IPS-NIHi7 (cell line): ENCODE results near the gene UGT2B7.
"Not testable (repeated sequence)": the region's sequence is repeated elsewhere in the genome, so short reads cannot be mapped to it uniquely, and the experiment has no call there.

Experiments
- DNase-seq: peaks from one replicate; pipeline ENCODE4 v3.0.0; 2012; ENCODE audit warnings: mixed read lengths; ENCODE audit errors: extremely low spot score

UGT2B7 gene

GRCh38 chr4:69088473-69088872 is 7.8 kb upstream of the UGT2B7 start:
- DNase-seq = peak; percentile 7

DNA sequence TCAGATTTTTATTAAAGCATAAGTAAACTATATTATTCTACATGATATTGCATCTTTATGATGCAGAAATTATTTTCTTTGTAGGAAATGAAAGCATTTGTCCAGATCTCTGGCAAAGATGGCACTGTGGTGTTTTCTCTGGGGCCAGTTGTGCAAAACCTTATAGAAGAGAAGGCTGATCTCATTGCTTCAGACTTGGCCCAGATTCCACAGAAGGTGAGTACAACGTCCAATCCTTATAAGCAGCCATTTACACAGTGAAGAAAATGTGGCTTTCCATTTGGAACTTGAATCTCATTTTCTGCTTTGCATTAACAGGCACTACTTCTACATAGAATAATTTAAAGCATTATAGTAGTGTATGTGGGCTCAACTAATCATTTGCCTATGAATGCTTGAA is 6.9 kb upstream of the UGT2B7 start:
- no peak for DNase-seq

DNA sequence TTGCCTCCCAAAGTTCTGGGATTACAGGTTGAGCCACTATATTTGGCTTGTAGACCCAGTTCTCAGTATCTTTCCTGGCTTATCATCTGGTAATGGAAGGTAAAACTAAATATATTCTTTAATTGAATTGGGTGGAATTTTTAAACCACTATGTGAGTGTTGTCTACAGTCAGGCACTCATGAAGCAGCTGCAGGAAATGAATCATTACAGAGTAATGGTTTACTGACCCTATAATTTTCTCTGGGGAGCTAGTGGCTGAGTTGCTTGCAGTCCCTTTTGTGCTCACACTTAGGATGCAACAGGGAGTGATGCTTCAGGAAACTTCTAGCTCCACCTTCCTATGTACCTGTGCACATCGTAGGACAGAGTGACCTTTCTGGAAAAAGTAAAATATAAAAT is 4.1 kb upstream of the UGT2B7 start:
- DNase-seq = no peak

DNA sequence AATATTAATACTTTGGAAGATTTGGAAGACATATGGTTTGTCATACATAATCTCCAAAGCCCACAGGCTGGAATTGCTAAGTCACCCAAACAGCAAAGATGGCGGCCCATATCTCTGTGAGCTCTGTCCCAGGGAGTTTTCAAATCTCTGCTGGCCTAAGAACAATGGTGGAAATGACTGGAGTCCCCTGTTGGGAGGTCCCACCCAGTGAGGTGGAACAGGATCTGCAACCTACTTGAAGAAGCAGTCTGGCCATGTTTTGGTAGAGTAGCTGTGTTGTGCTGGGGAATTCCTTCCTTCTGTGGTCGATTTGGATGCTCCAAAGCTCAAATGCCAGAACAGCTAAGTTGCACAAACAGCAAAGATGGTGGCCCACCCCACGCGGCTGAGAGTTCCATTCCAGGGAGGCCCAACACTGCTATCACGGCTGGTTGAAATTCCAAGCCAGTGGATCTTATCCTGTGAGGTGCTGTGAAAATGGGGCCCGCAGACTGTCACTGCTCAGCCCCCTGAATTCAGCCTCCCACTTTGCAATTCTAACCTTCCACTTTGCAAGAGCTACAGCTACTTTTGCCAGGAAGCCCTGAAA is 3.2 kb upstream of the UGT2B7 start:
- DNase-seq = no peak

GRCh38 chr4:69093681-69094080 is 2.6 kb upstream of the UGT2B7 start:
- no peak for DNase-seq

- DNase-seq = no peak
Observed at GRCh38 chr4:69095301-69095731, 958 bp upstream of the UGT2B7 start.

- no peak for DNase-seq
Observed at GRCh38 chr4:69096810-69097209, 536 bp downstream of the UGT2B7 start.

DNA sequence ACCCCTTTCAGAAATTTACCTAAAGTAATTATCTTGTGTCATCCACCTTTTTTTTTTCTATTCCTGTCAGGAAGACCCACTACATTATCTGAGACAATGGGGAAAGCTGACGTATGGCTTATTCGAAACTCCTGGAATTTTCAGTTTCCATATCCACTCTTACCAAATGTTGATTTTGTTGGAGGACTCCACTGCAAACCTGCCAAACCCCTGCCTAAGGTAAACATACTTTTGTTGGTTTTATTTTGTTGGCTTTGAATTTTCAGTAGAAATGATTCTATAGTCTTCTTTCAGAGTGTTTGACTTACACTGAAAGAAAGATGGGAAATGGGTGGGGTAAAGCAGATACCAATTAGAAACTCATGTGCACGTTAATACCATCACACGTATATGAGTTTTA is 2.2 kb downstream of the UGT2B7 start:
- no peak for DNase-seq

- DNase-seq = no peak
Observed at GRCh38 chr4:69099910-69100309, 3.6 kb downstream of the UGT2B7 start.

GRCh38 chr4:69102668-69103067 is 6.4 kb downstream of the UGT2B7 start:
- not testable (repeated sequence) for DNase-seq

- DNase-seq = no peak
Observed at GRCh38 chr4:69104719-69105275, 8.5 kb downstream of the UGT2B7 start.

DNA sequence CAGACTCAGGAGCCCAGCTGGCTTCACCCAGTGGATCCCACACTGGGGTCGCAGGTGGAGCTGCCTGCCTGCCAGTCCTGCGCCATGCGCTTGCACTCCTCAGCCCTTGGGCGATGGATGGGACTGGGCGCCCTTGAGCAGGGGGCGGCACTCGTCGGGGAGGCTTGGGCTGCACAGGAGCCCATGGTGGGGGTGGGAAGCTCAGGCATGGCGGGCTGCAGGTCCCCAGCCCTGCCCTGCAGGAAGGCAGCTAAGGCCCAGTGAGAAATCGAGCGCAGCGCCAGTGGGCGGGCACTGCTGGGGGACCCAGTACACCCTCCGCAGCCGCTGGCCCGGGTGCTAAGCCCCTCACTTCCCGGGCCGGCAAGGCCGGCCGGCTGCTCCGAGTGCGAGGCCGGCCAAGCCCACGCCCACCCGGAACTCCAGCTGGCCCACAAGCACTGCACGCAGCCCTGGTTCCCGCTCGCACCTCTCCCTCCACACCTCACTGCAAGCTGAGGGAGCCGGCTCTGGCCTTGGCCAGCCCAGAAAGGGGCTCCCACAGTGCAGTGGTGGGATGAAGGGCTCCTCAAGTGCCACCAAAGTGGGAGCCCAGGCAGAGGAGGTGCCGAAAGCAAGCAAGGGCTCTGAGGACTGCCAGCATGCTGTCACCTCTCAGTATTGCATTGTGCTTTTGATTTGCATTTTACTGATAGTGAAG is 19.0 kb downstream of the UGT2B7 start:
- DNase-seq = not testable (repeated sequence)

DNA sequence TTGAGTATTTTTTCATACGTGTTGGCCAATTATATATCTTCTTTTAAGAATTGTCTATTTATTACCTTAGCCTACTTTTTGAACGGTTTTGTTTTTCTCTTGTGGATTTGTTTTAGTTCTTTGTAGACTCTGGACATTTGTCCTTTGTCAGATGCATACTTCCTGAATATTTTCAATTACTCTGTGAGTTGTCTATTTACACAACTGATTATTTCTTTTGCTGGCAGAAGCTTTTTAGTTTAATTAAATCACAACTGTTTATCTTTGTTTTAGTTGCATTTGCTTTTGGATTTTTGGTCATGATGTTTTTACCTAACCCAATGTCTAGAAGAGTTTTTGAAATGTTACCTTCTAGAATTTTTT is 19.6 kb downstream of the UGT2B7 start:
- no peak for DNase-seq

- DNase-seq = no peak
Observed at GRCh38 chr4:69116645-69117321, 20.5 kb downstream of the UGT2B7 start.

DNA sequence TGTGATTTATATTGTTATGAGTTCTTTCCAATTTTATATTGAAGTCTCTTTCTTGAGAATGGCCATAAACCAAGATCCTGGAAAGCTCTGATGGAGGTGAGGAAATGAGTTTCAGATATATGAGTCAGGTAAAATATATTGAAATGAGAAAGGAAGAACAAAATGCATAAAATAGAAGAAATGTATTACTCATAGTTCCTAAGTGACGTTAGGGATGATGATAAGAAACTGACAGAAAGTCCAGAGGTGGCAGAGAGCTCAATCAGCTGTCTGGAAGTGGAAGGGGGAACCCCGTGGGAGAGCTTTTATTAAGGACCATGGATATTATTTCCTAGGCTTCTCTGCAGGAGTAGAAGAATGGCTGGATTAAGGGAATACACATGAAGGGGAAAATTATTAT is 24.6 kb downstream of the UGT2B7 start:
- no peak for DNase-seq

GRCh38 chr4:69122476-69122875 is 26.2 kb downstream of the UGT2B7 start:
- DNase-seq = no peak

DNA sequence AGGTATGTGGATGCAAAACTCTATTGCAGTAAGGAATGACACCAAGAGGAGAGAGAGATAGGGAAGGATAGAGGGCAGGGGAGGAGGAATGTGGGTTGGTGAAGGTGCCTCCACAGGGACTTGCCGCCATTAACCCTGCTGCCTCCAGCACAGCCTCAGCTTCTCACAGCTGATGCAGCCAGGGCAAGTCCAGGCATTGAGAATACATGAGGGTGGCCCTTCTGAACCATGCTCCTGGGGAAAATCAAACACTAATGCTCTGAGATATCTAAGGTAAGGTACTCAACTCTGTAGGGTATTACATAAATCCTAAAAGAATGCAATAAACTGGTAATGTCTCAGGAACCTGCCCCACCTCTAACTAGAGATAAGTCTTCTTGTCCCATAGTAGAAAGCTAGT is 28.7 kb downstream of the UGT2B7 start:
- DNase-seq = no peak

DNA sequence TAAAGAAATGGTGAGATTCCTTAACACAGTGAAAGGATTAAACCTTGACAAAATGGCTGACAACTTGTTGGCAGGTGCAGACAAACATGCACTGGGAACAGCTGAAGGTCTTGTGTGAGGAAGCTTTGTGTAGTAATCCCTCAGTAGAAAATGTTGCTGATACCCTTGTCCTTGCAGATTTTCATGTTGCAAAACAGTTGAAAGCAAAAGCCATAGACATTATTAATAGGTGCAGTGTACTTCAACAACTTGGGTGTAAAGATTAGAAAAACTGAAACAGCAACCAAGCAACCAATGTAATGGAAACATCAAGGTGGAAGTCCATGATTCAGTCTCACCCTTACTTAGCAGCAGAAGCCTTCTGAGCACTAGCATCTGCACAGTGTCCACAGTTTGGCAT is 29.8 kb downstream of the UGT2B7 start:
- no peak for DNase-seq

- DNase-seq = no peak
Observed at GRCh38 chr4:69133993-69134392, 37.7 kb downstream of the UGT2B7 start.

GRCh38 chr4:69134471-69134870 is 38.2 kb downstream of the UGT2B7 start:
- no peak for DNase-seq

DNA sequence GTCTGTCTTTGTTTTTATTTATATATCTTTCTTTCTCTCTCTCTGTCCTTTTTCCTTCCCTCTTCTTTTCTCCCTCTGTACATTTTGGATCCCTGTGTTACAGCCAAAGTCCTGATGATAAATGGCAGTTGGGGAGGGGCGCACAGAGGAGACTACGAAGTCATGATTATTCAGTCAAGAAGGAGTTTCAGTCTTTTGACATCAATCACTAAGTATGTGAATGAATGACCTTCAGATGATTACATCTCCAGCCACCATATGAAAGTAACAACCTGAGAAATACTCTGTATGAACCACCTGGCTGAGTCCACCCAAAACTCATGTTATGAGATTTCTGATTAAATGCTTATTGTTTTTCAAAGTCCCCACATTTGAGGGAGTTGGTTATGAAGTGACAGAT is 45.0 kb downstream of the UGT2B7 start:
- DNase-seq = no peak

DNA sequence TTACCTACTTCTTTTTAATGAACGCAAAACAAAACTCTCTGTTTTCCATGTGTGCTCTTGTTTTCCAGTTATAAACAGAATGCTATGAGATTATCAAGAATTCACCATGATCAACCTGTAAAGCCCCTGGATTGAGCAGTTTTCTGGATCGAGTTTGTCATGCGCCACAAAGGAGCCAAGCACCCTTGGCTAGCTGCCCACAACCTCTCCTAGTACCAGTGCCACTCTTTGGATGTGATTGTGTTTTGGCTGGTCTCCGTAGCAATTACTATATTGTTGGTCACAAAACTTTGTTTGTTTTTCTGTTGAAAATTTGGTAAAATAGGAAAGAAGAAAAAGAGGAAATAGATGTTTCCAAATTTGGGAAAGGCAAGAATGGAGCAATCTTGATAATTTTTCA is 51.1 kb downstream of the UGT2B7 start:
- DNase-seq = no peak

GRCh38 chr4:69154021-69154420 is 57.7 kb downstream of the UGT2B7 start:
- DNase-seq = no peak
